ENCODE results near the gene NDUFC2.
A peak's percentile ranks its signal among the peaks of the same experiment; 100 is the strongest.

The NDUFC2 gene

DNA sequence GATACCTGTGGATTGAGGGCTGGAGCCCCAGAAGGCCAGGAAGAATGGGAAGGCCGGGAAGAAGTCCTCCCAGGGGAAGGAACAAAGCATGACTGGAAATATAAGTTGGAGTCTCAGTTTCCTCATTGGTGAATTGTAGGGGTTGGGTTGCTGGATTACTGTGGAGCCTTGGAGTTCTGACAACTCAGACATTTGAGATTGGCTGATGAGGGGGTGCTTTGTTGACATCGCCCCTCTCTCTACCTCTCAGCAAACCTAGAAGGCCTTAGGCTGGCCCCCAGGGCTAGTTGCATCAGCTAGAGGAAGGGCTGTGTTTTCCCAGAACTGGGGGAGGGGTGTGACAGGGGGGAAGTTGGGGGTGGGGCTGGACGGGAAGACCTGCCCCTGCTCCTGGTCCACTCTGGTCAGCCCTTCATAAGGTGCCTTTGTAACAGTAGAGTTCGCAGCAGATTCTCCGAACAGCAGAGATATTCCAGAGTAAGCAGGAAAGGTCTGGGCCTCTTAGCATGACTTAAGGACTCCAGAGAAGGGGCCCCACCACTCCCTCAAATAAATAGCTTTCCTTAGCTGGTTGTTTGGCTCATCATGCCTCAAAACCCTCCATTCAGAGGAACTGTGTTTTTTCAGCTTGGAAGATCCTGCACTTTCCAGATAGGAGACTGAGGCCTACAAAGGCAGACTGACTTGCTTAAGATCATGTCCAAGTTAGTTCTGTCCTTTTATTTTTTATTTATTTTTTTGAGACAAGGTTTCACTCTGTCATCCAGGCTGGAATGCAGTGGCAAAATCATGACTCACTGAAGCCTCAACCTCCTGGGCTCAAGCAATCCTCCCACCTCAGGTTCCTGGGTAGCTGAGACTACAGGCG is 28.5 kb downstream of the NDUFC2 start:
- TF ChIP-seq, protein P1, sequence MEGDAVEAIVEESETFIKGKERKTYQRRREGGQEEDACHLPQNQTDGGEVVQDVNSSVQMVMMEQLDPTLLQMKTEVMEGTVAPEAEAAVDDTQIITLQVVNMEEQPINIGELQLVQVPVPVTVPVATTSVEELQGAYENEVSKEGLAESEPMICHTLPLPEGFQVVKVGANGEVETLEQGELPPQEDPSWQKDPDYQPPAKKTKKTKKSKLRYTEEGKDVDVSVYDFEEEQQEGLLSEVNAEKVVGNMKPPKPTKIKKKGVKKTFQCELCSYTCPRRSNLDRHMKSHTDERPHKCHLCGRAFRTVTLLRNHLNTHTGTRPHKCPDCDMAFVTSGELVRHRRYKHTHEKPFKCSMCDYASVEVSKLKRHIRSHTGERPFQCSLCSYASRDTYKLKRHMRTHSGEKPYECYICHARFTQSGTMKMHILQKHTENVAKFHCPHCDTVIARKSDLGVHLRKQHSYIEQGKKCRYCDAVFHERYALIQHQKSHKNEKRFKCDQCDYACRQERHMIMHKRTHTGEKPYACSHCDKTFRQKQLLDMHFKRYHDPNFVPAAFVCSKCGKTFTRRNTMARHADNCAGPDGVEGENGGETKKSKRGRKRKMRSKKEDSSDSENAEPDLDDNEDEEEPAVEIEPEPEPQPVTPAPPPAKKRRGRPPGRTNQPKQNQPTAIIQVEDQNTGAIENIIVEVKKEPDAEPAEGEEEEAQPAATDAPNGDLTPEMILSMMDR (IDR thresholded peaks at IDR 0.05; ENCODE audit: borderline replicate concordance, control extremely low read depth, extremely low read depth, insufficient read depth, missing control alignments) = no peak
- no peak for DNase-seq (ENCODE audit: low spot score)
- in situ Hi-C loops (cut with MboI; ENCODE audit: low sequenced_read_pairs, unreplicated experiment) = no loop called here

DNA sequence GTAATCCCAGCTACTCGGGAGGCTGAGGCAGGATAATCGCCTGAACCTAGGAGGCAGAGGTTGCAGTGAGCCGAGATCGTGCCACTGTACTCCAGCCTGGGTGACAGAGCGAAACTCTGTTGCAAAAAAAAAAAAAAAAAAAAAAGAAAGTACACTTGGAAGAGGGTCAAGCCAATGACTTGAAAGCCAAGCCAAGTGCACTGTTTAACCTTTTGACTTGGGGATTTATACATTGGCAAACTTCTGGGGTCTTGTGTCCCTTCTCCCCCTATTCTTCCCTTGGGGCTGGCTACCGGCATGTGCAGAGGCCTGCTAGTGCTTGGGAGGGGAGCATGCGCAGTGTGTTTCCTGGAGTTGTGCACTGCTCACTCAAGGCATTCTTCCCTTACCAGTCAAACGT is 30.3 kb downstream of the NDUFC2 start:
- TF ChIP-seq, protein P1 (IDR thresholded peaks at IDR 0.05; ENCODE audit: borderline replicate concordance, control extremely low read depth, extremely low read depth, insufficient read depth, missing control alignments) = no peak
- DNase-seq (ENCODE audit: low spot score) = no peak
- in situ Hi-C loops (cut with MboI; ENCODE audit: low sequenced_read_pairs, unreplicated experiment) = no loop called here

DNA sequence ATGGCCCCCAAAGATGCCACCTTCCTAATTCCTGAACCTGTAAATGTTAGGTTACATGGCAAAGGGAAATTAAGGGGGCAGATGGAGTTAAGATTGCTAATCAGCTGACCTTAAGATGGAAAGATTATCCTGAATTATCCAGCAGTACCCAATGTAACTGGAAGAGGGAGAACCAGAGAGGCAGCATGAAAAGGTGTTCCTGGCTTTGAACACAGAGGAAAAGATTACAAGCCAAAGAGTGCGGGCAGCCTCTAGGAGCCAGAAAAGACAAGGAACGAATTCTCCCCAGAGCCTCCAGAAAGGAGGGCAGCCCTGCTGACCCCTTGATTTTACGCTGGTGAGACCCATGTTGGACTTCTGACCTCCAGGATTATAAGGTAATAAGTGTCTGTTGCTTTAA is 31.1 kb downstream of the NDUFC2 start:
- TF ChIP-seq, protein P1 (IDR thresholded peaks at IDR 0.05; ENCODE audit: borderline replicate concordance, control extremely low read depth, extremely low read depth, insufficient read depth, missing control alignments) = no peak
- in situ Hi-C loops (cut with MboI; ENCODE audit: low sequenced_read_pairs, unreplicated experiment) = no loop called here
- no peak for DNase-seq (ENCODE audit: low spot score)

DNA sequence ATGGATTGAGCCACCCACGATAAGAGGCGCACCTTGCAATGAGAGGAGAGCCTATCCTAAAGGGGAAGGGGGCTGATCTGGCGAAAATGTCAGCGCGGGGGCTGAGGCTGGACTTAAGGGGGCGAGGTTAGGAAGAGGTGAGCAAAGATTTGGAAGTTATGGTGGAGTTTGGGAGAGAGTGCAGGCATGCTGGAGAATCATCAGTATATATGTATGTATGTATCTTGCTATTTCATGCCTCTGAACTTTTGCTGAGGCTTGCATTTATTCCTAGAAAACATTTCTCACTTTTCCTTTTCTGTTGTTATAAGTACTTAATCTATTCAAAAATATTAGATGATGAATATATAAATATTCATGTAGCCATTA is 33.2 kb downstream of the NDUFC2 start:
- TF ChIP-seq, protein P1 (IDR thresholded peaks at IDR 0.05; ENCODE audit: borderline replicate concordance, control extremely low read depth, extremely low read depth, insufficient read depth, missing control alignments) = no peak
- no peak for DNase-seq (ENCODE audit: low spot score)
- in situ Hi-C loops (cut with MboI; ENCODE audit: low sequenced_read_pairs, unreplicated experiment) = no loop called here

DNA sequence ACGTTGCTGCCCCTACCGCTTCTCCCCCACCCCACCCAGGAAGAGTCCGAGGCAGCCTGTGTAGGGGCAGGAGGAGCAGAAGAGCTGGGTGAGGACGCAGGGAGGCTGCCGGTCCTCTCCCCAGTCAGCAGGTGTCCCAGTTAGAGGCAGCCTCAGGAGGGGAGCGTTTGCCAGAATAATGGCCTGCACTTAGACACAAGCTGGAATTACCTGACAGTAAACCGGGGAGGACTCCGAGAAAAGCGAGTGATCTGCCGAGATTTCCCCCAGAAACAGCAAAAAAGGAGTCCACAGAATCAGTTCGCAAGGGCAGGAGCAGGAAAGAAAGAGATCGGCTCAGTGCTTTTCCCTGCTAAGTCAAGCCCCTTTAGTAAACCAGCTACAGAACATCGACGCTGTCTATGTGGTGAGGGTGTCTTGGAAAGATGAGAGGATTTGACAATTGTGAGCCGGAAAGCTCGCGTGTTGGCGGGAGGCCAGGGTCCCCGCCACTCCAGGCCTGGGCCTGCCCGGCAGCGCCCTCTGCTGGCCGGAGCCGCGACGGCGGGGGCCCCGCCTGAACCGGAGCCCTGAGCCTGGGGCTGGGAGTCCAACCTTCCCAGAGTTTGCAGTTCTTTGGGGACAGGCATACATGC is 33.7 kb downstream of the NDUFC2 start:
- in situ Hi-C loops (cut with MboI; ENCODE audit: low sequenced_read_pairs, unreplicated experiment) = no loop called here
- TF ChIP-seq, protein P1 (IDR thresholded peaks at IDR 0.05; ENCODE audit: borderline replicate concordance, control extremely low read depth, extremely low read depth, insufficient read depth, missing control alignments) = peak; percentile 99
- DNase-seq (ENCODE audit: low spot score) = peak; percentile 90

DNA sequence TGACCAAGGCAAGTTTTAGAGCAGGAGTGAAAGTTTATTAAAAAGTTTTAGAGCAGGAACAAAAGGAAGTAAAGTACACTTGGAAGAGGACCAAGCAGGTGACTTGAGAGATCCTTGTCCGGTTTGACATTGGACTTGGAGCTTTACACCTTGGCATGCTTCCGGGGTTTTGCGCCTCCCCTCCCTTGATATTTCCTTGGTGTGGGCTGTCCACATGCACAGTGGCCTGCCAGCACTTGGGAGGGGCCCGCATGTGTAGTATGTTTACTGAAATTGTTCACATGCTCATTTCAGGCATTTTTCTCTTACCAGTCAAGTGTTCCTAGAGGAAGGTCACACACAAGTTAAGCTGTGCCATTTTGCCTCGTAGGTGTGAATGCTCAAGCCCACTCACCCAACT is 35.0 kb downstream of the NDUFC2 start:
- in situ Hi-C loops (cut with MboI; ENCODE audit: low sequenced_read_pairs, unreplicated experiment) = no loop called here
- TF ChIP-seq, protein P1 (IDR thresholded peaks at IDR 0.05; ENCODE audit: borderline replicate concordance, control extremely low read depth, extremely low read depth, insufficient read depth, missing control alignments) = no peak
- no peak for DNase-seq (ENCODE audit: low spot score)
